Measurements from ENCODE around the gene HS3ST4. TPM values are rescaled to one million over a fixed set of nuclear protein-coding genes. Genes with fewer than 3 reads are reported as not detected.

HS3ST4 gene
- total RNA-seq, 1 donor: not detected

DNA sequence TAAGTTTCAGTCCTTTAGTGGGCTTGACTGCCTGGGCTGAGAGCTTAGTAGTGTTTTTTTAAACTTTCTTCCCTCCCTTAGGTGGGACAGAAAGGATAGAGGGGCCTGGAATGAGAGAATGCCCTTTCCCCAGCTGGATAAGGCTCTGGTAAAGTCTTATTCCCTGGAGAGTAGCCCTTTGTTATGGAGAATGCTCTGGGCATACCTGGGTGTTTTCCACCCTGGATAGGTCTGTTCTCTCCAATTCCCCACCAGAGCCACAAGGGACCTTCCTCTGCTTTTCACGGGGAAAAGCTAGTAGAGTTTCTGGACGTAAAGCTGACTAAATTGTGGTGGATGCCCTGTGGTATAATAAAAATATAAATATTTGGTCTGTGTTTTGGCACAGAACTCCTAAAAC, 164.1 kb downstream of the HS3ST4 start:
- no peak for DNase-seq (ENCODE audit: low read depth)
- no peak overlapping the region for H3K4me3 ChIP-seq (ENCODE audit: low read depth, low read length)
- TF ChIP-seq, protein P1, sequence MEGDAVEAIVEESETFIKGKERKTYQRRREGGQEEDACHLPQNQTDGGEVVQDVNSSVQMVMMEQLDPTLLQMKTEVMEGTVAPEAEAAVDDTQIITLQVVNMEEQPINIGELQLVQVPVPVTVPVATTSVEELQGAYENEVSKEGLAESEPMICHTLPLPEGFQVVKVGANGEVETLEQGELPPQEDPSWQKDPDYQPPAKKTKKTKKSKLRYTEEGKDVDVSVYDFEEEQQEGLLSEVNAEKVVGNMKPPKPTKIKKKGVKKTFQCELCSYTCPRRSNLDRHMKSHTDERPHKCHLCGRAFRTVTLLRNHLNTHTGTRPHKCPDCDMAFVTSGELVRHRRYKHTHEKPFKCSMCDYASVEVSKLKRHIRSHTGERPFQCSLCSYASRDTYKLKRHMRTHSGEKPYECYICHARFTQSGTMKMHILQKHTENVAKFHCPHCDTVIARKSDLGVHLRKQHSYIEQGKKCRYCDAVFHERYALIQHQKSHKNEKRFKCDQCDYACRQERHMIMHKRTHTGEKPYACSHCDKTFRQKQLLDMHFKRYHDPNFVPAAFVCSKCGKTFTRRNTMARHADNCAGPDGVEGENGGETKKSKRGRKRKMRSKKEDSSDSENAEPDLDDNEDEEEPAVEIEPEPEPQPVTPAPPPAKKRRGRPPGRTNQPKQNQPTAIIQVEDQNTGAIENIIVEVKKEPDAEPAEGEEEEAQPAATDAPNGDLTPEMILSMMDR (IDR thresholded peaks at IDR 0.05; ENCODE audit: insufficient read depth, low read depth, low read length): no peak

DNA sequence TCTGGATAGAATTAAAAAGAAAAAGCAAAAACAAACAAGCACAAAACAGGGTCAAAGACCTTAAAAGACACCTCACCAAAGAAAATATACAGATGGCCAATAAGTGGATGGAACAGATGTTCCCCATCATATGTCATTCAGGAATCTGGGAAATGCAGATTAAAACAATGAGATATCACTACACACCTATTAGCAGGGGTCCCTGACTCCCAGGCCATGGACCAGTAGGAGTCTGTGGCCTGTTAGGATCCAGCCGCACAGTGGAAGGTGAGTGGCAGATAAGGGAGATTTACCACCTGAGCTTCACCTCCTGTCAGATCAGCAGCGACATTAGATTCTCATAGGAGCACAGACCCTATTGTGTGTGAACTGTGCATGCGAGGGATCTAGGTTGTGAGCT, 167.9 kb downstream of the HS3ST4 start:
- TF ChIP-seq, protein P1 (IDR thresholded peaks at IDR 0.05; ENCODE audit: insufficient read depth, low read depth, low read length): no peak
- no peak for DNase-seq (ENCODE audit: low read depth)
- H3K4me3 ChIP-seq (ENCODE audit: low read depth, low read length): no peak overlapping the region

DNA sequence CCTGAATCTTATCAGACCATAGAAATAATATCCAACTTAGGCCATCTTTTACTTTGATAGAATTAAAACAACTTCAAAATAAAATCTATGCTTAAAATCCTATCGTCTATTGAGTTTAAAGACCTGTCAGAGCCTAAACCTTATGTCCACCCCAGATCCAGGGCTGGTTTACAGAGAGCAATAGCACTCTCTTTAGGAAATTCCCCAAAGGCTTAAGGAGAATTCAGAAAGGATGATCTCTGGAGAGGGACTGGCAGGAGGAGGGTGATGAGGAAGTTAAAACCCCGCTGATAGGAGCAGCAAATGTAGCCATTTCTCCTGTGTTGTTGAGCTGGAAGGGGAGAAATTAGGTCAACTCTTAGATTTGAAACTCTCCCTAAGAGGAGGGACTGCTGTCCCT, 175.3 kb downstream of the HS3ST4 start:
- H3K4me3 ChIP-seq (ENCODE audit: low read depth, low read length): no peak overlapping the region
- DNase-seq (ENCODE audit: low read depth): no peak
- TF ChIP-seq, protein P1 (IDR thresholded peaks at IDR 0.05; ENCODE audit: insufficient read depth, low read depth, low read length): no peak

DNA sequence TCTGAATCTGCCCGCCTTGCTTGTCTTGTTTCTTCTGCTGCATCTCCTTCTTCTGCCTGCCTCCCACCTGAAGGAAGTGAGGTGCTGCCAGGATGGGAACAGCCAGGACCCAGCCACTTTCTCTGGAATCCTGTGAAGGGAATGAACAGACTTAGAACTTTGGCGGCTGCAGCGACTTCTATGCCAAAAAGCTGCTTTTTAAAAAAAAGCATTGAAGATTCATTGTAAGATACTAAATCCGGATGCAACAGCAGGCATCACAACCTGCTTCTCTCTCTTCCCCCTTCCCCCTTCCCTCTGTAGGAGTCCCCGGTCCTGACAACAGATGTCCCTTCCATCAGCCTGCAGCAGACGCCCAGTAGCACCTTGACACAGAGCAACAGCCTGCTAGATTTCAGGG, 176.3 kb downstream of the HS3ST4 start:
- DNase-seq (ENCODE audit: low read depth): no peak
- H3K4me3 ChIP-seq (ENCODE audit: low read depth, low read length): no peak overlapping the region
- TF ChIP-seq, protein P1 (IDR thresholded peaks at IDR 0.05; ENCODE audit: insufficient read depth, low read depth, low read length): no peak

DNA sequence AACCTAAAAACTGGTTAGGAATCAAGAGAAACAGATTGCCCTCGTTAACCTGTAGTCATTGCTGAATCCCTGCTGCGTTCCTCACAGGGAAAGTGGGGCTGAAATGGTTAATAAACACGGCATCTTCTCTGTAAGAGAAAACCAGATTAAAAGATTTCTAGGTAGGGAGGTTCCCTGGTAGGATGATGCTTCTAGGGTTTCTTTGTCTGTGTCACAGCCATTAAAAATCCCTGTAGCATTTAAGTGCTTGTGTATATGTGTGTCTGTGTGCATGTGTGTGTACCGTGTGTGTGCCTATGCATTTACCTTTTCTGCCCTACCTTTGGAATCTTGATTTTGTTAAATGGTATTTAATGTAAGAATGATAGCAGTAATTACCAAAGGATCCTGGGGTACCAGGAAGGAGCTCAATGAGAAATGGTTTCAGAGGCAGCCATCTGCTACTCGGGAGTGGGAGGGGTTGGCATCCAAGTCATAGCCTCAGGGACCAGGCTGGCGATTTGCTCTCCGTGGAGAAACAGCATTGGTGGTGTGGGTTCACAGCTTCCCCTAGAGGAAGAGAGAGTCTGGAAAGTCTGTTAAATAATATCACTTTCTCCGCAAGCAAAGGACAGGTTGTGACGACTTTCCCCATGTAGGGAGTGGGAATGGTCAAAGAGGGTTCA, 177.1 kb downstream of the HS3ST4 start:
- H3K4me3 ChIP-seq (ENCODE audit: low read depth, low read length): no peak overlapping the region
- no peak for DNase-seq (ENCODE audit: low read depth)
- TF ChIP-seq, protein P1 (IDR thresholded peaks at IDR 0.05; ENCODE audit: insufficient read depth, low read depth, low read length): no peak

DNA sequence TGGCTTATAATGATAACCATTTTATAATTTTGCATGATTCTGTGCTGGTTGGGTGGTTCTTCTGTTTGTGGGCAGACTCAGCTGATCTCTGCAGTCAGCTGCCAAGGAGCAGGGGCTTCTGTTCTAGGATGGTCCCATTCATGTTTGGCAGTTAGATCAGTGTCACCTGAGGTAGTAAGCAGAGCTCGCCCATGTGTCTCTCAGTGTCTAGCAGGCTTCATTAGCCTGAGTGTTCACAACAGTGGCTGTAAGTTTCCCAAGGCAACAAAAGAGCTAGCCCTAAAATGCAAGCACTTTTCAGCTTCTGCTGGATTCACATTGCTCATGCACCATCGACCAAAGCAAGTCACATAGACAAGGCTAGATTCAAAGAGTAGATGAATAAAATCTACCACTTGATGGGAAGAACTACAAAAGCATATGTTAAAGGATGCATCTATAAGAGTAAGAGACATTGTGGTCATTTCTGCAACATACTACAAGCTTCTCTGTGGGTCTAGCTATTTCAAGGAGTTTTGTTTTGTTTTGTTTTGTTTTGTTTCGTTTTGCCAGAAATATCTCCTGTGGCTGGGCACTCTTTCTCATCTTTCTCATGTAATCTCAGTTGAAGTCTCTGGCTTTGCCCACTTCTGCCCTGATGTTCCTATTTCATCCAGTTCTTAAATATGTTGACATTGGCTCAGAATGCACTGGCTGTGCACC, 180.8 kb downstream of the HS3ST4 start:
- TF ChIP-seq, protein P1 (IDR thresholded peaks at IDR 0.05; ENCODE audit: insufficient read depth, low read depth, low read length): no peak
- H3K4me3 ChIP-seq (ENCODE audit: low read depth, low read length): no peak overlapping the region
- no peak for DNase-seq (ENCODE audit: low read depth)

Measured in fibroblast of villous mesenchyme (primary cell).